Prostate gland (tissue), 2 donors: ENCODE data around the gene CRYBG1.

Source experiments
- CTCF ChIP-seq, 4 experiments: fragments of 200-600 bp in 2 of 4; fragments of 450-650 bp in 2 of 4; sonication (generic) in 2 of 4; IDR thresholded peaks; 1 replicate in 3 of 4; 2 replicates in 1 of 4; pipeline ENCODE4 v1.5.1; 2016 to 2019; ENCODE audit warnings: antibody characterized with exemption in 4 of 4, mild to moderate bottlenecking in 2 of 4, moderate library complexity in 2 of 4
- POLR2A ChIP-seq: fragments of 450-650 bp; IDR thresholded peaks from one replicate; pipeline ENCODE4 v1.6.1; 2016; ENCODE audit warnings: antibody characterized with exemption, mild to moderate bottlenecking

GRCh38 chr6:106549521-106549920 lies 189.0 kb downstream of the CRYBG1 start:
- TF ChIP-seq CTCF (IDR thresholded peaks at IDR 0.05) (no peak), POLR2A (no peak)
